Coronary artery (tissue), 2 donors: ENCODE data around the gene FILIP1L.

ENCODE experiments used
- DNase-seq: peaks from one replicate; pipeline ENCODE4 v3.0.0-alpha.2; 2017; ENCODE audit warnings: low spot score
- H3K27ac ChIP-seq, 2 donors: fragments of 200-600 bp; sonication (generic); one replicate each; pipeline ENCODE4 v1.5.1; 2016 to 2019
- H3K4me3 ChIP-seq: fragments of 200-600 bp; sonication (generic); 2 replicates; pipeline ENCODE4 v1.5.1; 2016; ENCODE audit warnings: mild to moderate bottlenecking, moderate library complexity
- CTCF ChIP-seq: fragments of 200-600 bp; sonication (generic); IDR thresholded peaks from one replicate; pipeline ENCODE4 v1.5.1; 2019; ENCODE audit warnings: antibody characterized with exemption

The FILIP1L gene

DNA sequence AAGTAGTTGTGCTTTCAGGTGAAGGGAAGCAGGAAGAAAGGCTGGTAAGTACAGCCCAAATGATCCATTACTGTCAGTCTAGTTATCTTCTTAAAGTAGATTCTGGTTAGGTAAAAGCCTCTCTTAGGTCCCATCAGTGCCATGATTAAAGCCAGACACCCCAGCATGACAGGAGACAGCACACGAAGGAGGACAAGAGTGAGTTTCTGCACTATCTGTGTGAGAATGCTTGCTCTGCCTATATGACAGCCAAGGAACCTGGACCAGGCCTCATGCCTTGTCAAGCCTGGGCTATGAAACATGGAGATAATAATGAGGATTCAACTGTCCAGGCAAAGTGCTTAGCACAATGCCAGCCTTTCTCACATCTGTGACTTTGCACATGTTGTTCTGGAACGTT lies 13.5 kb upstream of the FILIP1L start:
- DNase-seq = no peak
- Histone ChIP-seq H3K27ac (no peak overlapping the region), H3K4me3 (no peak overlapping the region)
- no peak for TF ChIP-seq CTCF

DNA sequence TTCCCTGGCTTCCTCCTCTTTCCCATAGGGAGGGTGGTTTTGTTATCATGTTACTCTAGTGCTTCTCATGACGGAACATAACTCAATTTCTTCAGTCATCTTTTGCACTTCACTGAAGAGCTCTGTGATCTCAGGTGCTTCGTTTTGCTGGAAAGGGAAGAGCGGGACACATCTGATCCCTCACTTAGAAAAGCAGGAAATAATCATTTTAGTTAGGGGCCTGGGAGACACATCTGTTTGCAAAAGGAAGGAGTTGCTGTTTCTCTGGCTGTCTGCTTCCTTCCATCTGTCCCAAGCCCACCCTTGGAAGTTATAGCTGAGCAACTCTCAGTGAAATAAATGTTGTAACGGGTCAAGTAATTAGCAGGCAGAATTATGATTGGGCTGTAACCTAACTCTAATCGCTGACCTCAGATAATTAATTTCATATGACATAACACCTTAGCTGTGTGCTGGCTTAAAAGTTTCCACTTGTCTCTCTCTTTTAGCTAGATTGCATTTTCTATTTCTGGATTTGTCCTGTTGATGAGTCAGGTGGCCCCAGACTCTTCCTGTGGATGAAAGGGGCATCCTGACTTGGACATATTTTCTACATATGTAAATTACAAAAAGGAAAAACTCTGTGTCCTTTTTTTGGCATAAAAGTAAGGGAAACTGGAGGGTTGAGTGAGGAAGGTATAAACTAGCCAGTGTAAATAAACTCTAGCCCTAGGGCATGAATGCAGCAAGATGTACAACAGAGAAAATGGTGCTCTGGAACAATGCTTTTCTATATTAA lies 11.0 kb upstream of the FILIP1L start:
- no peak for DNase-seq
- Histone ChIP-seq H3K27ac (no peak overlapping the region), H3K4me3 (no peak overlapping the region)
- TF ChIP-seq CTCF = no peak

- no peak for TF ChIP-seq CTCF
- no peak for DNase-seq
- H3K27ac ChIP-seq = peak overlapping the region; percentile 4 to 29
Measured at GRCh38 chr3:100124201-100124761, 10.0 kb upstream of the FILIP1L start.

GRCh38 chr3:100123112-100123511 lies 8.8 kb upstream of the FILIP1L start:
- no peak for DNase-seq
- no peak overlapping the region for H3K4me3 ChIP-seq
- H3K27ac ChIP-seq = no peak overlapping the region
- no peak for TF ChIP-seq CTCF

More at GRCh38 chr3:100124201-100124761, 10.0 kb upstream of the FILIP1L start:
- no peak overlapping the region for H3K4me3 ChIP-seq

DNA sequence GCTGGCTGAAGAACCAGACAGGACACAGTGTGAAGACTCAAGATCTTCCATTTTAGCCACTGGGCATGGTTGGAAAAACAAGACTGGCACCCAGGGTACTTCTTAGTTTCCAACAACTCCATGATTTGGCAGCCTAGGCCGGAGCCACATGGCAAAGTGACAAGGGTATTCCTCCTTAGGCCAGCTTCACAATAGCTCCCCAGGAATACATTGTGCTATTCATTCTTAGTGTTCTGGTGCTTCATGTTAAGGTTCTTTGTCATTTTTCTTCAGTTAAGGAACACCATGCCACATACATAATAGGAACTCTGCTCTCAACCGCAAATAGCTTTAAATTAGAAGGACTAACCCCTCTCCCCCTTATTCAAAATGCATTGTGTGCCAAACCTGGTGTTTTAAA lies 8.0 kb upstream of the FILIP1L start:
- no peak for DNase-seq
- H3K4me3 ChIP-seq = no peak overlapping the region
- H3K27ac ChIP-seq = no peak overlapping the region
- TF ChIP-seq CTCF = no peak

GRCh38 chr3:100120693-100121092 lies 6.4 kb upstream of the FILIP1L start:
- Histone ChIP-seq H3K4me3 (no peak overlapping the region), H3K27ac (no peak overlapping the region)
- DNase-seq = no peak
- no peak for TF ChIP-seq CTCF

- no peak overlapping the region for H3K4me3 ChIP-seq
- DNase-seq = no peak
- H3K27ac ChIP-seq = no peak overlapping the region
- TF ChIP-seq CTCF = no peak
Measured at GRCh38 chr3:100120012-100120411, 5.7 kb upstream of the FILIP1L start.
